ENCODE results near the gene SMC1B. TPM values are rescaled to one million over a fixed set of nuclear protein-coding genes. Genes with fewer than 3 reads are reported as not detected.

The SMC1B gene
- total and polyA plus RNA-seq, 4 donors, result 0.02 to 0.05 TPM; not detected in 2

DNA sequence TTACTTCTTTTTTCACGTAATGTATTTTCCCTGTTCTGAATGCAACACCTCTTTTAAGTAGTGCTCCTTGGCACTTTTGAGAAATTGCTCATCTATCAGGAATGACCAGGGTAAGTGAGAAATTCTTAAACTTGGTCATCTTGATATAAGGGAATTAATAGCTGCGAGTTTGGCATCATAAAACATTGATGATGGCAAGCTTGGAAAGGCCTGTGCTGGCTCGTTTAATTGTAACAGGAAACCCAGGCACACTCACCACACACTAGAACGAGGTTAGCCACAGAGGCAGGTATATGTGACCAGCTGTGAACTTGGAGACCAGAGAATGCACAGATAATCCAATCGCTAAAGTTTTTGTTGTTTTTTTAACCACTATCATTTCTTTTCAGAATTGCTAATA lies 79.3 kb downstream of the SMC1B start:
- H3K9me3 ChIP-seq (ENCODE audit: control insufficient read depth in 4 of 4, low read length in 3 of 4), result no peaks in the 10 kb centered on the region
- TF ChIP-seq HNF4G (IDR thresholded peaks at IDR 0.05) (no peak), SP1 (IDR thresholded peaks at IDR 0.05) (no peak), NR2F2 (IDR thresholded peaks at IDR 0.05) (no peak), FOXA2 (IDR thresholded peaks at IDR 0.05) (no peak), YY1 (IDR thresholded peaks at IDR 0.05) (no peak), EGR1 (IDR thresholded peaks at IDR 0.05; ENCODE audit: low read depth in 2 of 2) (no peak), RAD21 (IDR thresholded peaks at IDR 0.05) (no peak), TAF1 (conservative IDR thresholded peaks at IDR 0.05) (no peak)
- TF ChIP-seq, protein P1, sequence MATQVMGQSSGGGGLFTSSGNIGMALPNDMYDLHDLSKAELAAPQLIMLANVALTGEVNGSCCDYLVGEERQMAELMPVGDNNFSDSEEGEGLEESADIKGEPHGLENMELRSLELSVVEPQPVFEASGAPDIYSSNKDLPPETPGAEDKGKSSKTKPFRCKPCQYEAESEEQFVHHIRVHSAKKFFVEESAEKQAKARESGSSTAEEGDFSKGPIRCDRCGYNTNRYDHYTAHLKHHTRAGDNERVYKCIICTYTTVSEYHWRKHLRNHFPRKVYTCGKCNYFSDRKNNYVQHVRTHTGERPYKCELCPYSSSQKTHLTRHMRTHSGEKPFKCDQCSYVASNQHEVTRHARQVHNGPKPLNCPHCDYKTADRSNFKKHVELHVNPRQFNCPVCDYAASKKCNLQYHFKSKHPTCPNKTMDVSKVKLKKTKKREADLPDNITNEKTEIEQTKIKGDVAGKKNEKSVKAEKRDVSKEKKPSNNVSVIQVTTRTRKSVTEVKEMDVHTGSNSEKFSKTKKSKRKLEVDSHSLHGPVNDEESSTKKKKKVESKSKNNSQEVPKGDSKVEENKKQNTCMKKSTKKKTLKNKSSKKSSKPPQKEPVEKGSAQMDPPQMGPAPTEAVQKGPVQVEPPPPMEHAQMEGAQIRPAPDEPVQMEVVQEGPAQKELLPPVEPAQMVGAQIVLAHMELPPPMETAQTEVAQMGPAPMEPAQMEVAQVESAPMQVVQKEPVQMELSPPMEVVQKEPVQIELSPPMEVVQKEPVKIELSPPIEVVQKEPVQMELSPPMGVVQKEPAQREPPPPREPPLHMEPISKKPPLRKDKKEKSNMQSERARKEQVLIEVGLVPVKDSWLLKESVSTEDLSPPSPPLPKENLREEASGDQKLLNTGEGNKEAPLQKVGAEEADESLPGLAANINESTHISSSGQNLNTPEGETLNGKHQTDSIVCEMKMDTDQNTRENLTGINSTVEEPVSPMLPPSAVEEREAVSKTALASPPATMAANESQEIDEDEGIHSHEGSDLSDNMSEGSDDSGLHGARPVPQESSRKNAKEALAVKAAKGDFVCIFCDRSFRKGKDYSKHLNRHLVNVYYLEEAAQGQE (IDR thresholded peaks at IDR 0.05), result no peak
- TF ChIP-seq, protein P2, sequence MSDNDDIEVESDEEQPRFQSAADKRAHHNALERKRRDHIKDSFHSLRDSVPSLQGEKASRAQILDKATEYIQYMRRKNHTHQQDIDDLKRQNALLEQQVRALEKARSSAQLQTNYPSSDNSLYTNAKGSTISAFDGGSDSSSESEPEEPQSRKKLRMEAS (IDR thresholded peaks at IDR 0.05), result no peak
- TF ChIP-seq, protein P3, sequence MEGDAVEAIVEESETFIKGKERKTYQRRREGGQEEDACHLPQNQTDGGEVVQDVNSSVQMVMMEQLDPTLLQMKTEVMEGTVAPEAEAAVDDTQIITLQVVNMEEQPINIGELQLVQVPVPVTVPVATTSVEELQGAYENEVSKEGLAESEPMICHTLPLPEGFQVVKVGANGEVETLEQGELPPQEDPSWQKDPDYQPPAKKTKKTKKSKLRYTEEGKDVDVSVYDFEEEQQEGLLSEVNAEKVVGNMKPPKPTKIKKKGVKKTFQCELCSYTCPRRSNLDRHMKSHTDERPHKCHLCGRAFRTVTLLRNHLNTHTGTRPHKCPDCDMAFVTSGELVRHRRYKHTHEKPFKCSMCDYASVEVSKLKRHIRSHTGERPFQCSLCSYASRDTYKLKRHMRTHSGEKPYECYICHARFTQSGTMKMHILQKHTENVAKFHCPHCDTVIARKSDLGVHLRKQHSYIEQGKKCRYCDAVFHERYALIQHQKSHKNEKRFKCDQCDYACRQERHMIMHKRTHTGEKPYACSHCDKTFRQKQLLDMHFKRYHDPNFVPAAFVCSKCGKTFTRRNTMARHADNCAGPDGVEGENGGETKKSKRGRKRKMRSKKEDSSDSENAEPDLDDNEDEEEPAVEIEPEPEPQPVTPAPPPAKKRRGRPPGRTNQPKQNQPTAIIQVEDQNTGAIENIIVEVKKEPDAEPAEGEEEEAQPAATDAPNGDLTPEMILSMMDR (IDR thresholded peaks at IDR 0.05; ENCODE audit: low read depth, low read length, missing input control), result no peak
- TF ChIP-seq, protein P4, sequence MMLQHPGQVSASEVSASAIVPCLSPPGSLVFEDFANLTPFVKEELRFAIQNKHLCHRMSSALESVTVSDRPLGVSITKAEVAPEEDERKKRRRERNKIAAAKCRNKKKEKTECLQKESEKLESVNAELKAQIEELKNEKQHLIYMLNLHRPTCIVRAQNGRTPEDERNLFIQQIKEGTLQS (IDR thresholded peaks at IDR 0.05), result no peak
- H3K9ac ChIP-seq (ENCODE audit: low read depth in 1 of 2, low read length in 2 of 2), result no peak overlapping the region
- DNase-seq (ENCODE audit: low spot score), result no peak
- peaks cover 10 to 43% (median 33%) of the 10 kb centered on the region in 4 donors for H3K4me1 ChIP-seq (ENCODE audit: control insufficient read depth in 4 of 4, insufficient read depth in 4 of 4, low read length in 3 of 4)
- 84% methylated on average over 5 of the region's 5 CpGs for WGBS
- H3K36me3 ChIP-seq (ENCODE audit: control insufficient read depth in 4 of 4, insufficient read depth in 3 of 4, low read depth in 1 of 4, low read length in 3 of 4), result peaks cover 0 to 4% (median 2%) of the 10 kb centered on the region in 4 donors
- no peaks in the 10 kb centered on the region for H3K27me3 ChIP-seq (ENCODE audit: control insufficient read depth in 4 of 4, insufficient read depth in 4 of 4, low read length in 3 of 4)
- H3K4me3 ChIP-seq (ENCODE audit: low read depth in 1 of 3, low read length in 3 of 3), result no peak overlapping the region
- H3K27ac ChIP-seq (ENCODE audit: low read depth in 1 of 2, low read length in 2 of 2), result no peak overlapping the region

DNA sequence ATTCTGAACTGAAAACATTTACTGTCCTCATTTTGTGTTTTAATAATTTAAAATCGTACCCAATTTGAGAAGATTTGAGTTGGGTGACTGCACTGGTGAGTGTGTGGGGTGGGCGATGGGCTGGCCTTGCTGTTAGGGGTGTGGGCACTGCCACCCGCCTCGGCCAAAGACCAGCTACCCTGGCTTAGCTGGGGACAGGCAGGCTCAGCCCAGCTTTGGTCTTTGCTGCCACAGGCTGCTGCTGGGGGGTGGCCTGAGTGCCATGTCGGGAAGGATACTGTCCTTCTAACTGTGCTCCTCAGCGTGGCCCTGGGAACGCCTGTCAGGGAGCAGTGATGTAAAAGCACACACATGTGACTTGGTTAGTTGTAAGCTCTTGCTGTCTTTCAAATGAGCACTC lies 81.4 kb downstream of the SMC1B start:
- Histone ChIP-seq H3K9me3 (ENCODE audit: control insufficient read depth in 4 of 4, low read length in 3 of 4) (no peaks in the 10 kb centered on the region), H3K4me1 (ENCODE audit: control insufficient read depth in 4 of 4, insufficient read depth in 4 of 4, low read length in 3 of 4) (peaks cover 13 to 36% (median 28%) of the 10 kb centered on the region in 4 donors), H3K9ac (ENCODE audit: low read depth in 1 of 2, low read length in 2 of 2) (no peak overlapping the region), H3K36me3 (ENCODE audit: control insufficient read depth in 4 of 4, insufficient read depth in 3 of 4, low read depth in 1 of 4, low read length in 3 of 4) (peaks cover 0 to 4% (median 2%) of the 10 kb centered on the region in 4 donors), H3K27me3 (ENCODE audit: control insufficient read depth in 4 of 4, insufficient read depth in 4 of 4, low read length in 3 of 4) (no peaks in the 10 kb centered on the region), H3K4me3 (ENCODE audit: low read depth in 1 of 3, low read length in 3 of 3) (no peak overlapping the region), H3K27ac (ENCODE audit: low read depth in 1 of 2, low read length in 2 of 2) (no peak overlapping the region)
- DNase-seq (ENCODE audit: low spot score), result no peak
- WGBS, result 97% methylated on average over 7 of the region's 7 CpGs
- TF ChIP-seq RXRA (IDR thresholded peaks at IDR 0.05) (no peak), EGR1 (IDR thresholded peaks at IDR 0.05; ENCODE audit: low read depth in 2 of 2) (no peak), FOXA1 (IDR thresholded peaks at IDR 0.05) (no peak), FOXA2 (IDR thresholded peaks at IDR 0.05) (no peak)
- TF ChIP-seq, protein P1 (IDR thresholded peaks at IDR 0.05), result no peak
